ENCODE results near the gene MAL. TPM values are rescaled to one million over a fixed set of nuclear protein-coding genes. Genes with fewer than 3 reads are reported as not detected.
"Not testable (repeated sequence)": the region's sequence is repeated elsewhere in the genome, so short reads cannot be mapped to it uniquely, and the experiment has no call there.

The MAL gene
- total RNA-seq, 1 experiment from 2014 or later: not detected

DNA sequence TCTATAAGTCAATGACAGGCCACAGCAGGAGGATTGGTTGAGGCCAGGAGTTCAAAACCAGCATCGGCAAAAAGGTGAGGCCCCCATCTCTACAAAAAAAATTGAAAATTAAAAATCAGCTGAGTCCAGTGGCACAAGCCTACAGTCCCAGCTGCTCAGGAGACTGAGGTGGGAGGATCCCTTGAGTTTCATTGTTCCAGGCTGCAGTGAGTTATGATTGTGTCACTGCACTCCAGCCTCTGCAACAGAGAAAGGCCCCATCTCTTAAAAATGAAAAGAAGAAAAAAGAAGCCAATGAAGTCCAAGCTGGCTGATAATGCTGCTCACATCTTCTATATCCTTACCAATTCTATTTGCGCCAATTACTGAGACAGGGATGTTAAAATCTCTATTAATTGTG lies 57.0 kb downstream of the MAL start:
- H2AFZ ChIP-seq (ENCODE audit: low read length): no peak overlapping the region
- H3K9me3 ChIP-seq (ENCODE audit: low read length): no peaks in the 10 kb centered on the region
- H4K20me1 ChIP-seq (ENCODE audit: insufficient read depth, low read depth, low read length): no peaks in the 10 kb centered on the region
- H3K79me2 ChIP-seq (ENCODE audit: low read length): no peaks in the 10 kb centered on the region
- H3K4me1 ChIP-seq (ENCODE audit: low read length): peaks cover 25% of the 10 kb centered on the region
- DNase-seq: no peak
- no peaks in the 10 kb centered on the region for H3K9me2 ChIP-seq (replicated peaks; ENCODE audit: insufficient read depth, low read length)
- no peak overlapping the region for H3K27ac ChIP-seq (ENCODE audit: low read length)
- H3K4me3 ChIP-seq (ENCODE audit: low read length): no peak overlapping the region
- H3K36me3 ChIP-seq (ENCODE audit: insufficient read depth, low read length): peaks cover 16% of the 10 kb centered on the region
- H3K9ac ChIP-seq (ENCODE audit: low read length): no peak overlapping the region
- H3K4me2 ChIP-seq (ENCODE audit: low read depth, low read length, poor library complexity, severe bottlenecking): no peak overlapping the region
- H3K27me3 ChIP-seq (ENCODE audit: low read length): no peaks in the 10 kb centered on the region

- Histone ChIP-seq H3K36me3 (ENCODE audit: insufficient read depth, low read length) (peaks cover 28% of the 10 kb centered on the region), H3K4me2 (ENCODE audit: low read depth, low read length, poor library complexity, severe bottlenecking) (no peak overlapping the region), H3K9me2 (replicated peaks; ENCODE audit: insufficient read depth, low read length) (no peaks in the 10 kb centered on the region), H3K9ac (ENCODE audit: low read length) (no peak overlapping the region), H3K4me1 (ENCODE audit: low read length) (no peaks in the 10 kb centered on the region), H3K9me3 (ENCODE audit: low read length) (no peaks in the 10 kb centered on the region), H3K27ac (ENCODE audit: low read length) (no peak overlapping the region), H4K20me1 (ENCODE audit: insufficient read depth, low read depth, low read length) (no peaks in the 10 kb centered on the region), H3K4me3 (ENCODE audit: low read length) (no peak overlapping the region), H2AFZ (ENCODE audit: low read length) (no peak overlapping the region), H3K27me3 (ENCODE audit: low read length) (no peaks in the 10 kb centered on the region), H3K79me2 (ENCODE audit: low read length) (no peaks in the 10 kb centered on the region)
- no peak for DNase-seq
Observed at GRCh38 chr2:95086017-95086416, 60.5 kb downstream of the MAL start.

- Histone ChIP-seq H3K4me3 (ENCODE audit: low read length) (no peak overlapping the region), H2AFZ (ENCODE audit: low read length) (no peak overlapping the region), H3K27ac (ENCODE audit: low read length) (no peak overlapping the region), H3K4me2 (ENCODE audit: low read depth, low read length, poor library complexity, severe bottlenecking) (no peak overlapping the region), H3K27me3 (ENCODE audit: low read length) (no peaks in the 10 kb centered on the region), H3K9ac (ENCODE audit: low read length) (no peak overlapping the region), H3K4me1 (ENCODE audit: low read length) (no peaks in the 10 kb centered on the region), H4K20me1 (ENCODE audit: insufficient read depth, low read depth, low read length) (no peaks in the 10 kb centered on the region), H3K36me3 (ENCODE audit: insufficient read depth, low read length) (peaks cover 33% of the 10 kb centered on the region), H3K9me2 (replicated peaks; ENCODE audit: insufficient read depth, low read length) (no peaks in the 10 kb centered on the region), H3K9me3 (ENCODE audit: low read length) (no peaks in the 10 kb centered on the region), H3K79me2 (ENCODE audit: low read length) (no peaks in the 10 kb centered on the region)
- no peak for DNase-seq
Observed at GRCh38 chr2:95087379-95087778, 61.9 kb downstream of the MAL start.

DNA sequence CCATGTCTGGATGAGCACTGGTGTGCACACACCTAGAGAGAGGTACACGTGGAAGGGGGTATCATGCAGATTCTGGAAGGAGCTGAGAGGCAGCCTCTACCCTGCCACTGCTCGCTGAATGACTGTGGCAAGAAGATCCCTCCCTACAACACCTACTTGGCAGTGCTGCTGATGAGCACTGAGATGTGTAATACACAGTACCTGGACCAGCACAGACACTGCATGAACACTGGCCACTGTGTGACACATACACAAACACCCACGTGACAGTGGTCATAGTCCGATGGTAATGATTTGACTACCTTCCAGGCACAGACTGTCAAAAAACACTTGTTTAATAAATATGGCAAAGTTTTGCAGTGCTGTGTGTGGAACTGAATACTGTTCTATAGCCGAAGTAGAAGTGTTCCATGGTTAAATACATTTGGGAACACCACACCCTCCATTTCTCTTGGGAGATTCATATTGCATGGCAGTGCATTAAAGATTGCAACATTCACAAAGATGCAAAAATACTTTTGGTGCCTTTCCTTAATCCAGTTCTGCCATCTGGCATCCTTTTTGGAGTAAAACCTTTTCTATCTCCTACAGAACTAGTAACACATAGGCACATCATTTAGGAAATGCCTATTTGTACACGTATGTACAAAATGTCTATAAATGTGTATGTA lies 66.5 kb downstream of the MAL start:
- Histone ChIP-seq H3K4me1 (ENCODE audit: low read length) (no peaks in the 10 kb centered on the region), H3K27ac (ENCODE audit: low read length) (no peak overlapping the region), H4K20me1 (ENCODE audit: insufficient read depth, low read depth, low read length) (no peaks in the 10 kb centered on the region), H3K79me2 (ENCODE audit: low read length) (peaks cover 6% of the 10 kb centered on the region; the same call in 1 of the 2 replicates), H3K9me3 (ENCODE audit: low read length) (no peaks in the 10 kb centered on the region), H3K9ac (ENCODE audit: low read length) (no peak overlapping the region), H3K4me2 (ENCODE audit: low read depth, low read length, poor library complexity, severe bottlenecking) (no peak overlapping the region), H2AFZ (ENCODE audit: low read length) (no peak overlapping the region), H3K27me3 (ENCODE audit: low read length) (no peaks in the 10 kb centered on the region), H3K4me3 (ENCODE audit: low read length) (no peak overlapping the region), H3K36me3 (ENCODE audit: insufficient read depth, low read length) (peaks cover 23% of the 10 kb centered on the region; the same call in 1 of the 2 replicates), H3K9me2 (replicated peaks; ENCODE audit: insufficient read depth, low read length) (no peaks in the 10 kb centered on the region)
- no peak for DNase-seq

DNA sequence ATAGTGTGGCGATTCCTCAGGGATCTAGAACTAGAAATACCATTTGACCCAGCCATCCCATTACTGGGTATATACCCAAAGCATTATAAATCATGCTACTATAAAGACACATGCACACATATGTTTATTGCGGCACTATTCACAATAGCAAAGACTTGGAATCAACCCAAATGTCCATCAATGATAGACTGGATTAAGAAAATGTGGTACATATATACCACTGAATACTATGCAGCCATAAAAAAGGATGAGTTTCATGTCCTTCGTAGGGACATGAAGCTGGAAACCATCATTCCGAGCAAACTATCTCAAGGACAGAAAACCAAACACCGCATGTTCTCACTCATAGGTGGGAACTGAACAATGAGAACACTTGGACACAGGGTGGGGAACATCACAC lies 72.8 kb downstream of the MAL start:
- Histone ChIP-seq H3K36me3 (ENCODE audit: insufficient read depth, low read length) (peaks cover 42% of the 10 kb centered on the region), H3K79me2 (ENCODE audit: low read length) (peaks cover 41% of the 10 kb centered on the region)
- not testable (repeated sequence) for H3K9me3 ChIP-seq (ENCODE audit: low read length); H2AFZ ChIP-seq (ENCODE audit: low read length); H3K4me3 ChIP-seq (ENCODE audit: low read length); H3K4me1 ChIP-seq (ENCODE audit: low read length); H3K9ac ChIP-seq (ENCODE audit: low read length); H3K9me2 ChIP-seq (replicated peaks; ENCODE audit: insufficient read depth, low read length); H4K20me1 ChIP-seq (ENCODE audit: insufficient read depth, low read depth, low read length); DNase-seq; H3K27me3 ChIP-seq (ENCODE audit: low read length); H3K4me2 ChIP-seq (ENCODE audit: low read depth, low read length, poor library complexity, severe bottlenecking); H3K27ac ChIP-seq (ENCODE audit: low read length)

DNA sequence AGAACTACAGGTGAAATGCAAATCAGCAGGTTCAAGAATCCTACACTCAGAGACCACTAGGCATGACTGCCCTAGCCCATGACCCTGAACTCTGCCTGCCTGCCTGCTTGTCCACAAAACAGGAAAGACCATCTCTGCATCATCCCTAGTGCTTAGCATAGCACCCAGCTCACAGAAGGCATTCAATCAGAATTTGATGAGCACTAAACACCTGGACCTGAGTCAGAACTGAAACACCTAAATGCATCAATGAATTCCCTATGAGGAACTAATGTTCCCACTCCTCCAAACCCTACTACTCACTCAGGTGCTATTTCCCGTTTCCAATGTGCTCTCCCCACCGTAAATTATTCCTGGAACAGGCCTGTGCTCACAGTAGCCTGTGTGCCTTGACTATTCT lies 74.4 kb downstream of the MAL start:
- DNase-seq: no peak
- H3K4me2 ChIP-seq (ENCODE audit: low read depth, low read length, poor library complexity, severe bottlenecking): no peak overlapping the region
- H3K36me3 ChIP-seq (ENCODE audit: insufficient read depth, low read length): peaks cover 58% of the 10 kb centered on the region

More for the DNA sequence above, 74.4 kb downstream of the MAL start:
- H3K9me3 ChIP-seq (ENCODE audit: low read length): no peaks in the 10 kb centered on the region
- H2AFZ ChIP-seq (ENCODE audit: low read length): no peak overlapping the region
- H3K27me3 ChIP-seq (ENCODE audit: low read length): no peaks in the 10 kb centered on the region
- H4K20me1 ChIP-seq (ENCODE audit: insufficient read depth, low read depth, low read length): no peaks in the 10 kb centered on the region
- no peak overlapping the region for H3K9ac ChIP-seq (ENCODE audit: low read length)
- no peak overlapping the region for H3K4me3 ChIP-seq (ENCODE audit: low read length)
- H3K27ac ChIP-seq (ENCODE audit: low read length): no peak overlapping the region
- no peaks in the 10 kb centered on the region for H3K4me1 ChIP-seq (ENCODE audit: low read length)
- H3K9me2 ChIP-seq (replicated peaks; ENCODE audit: insufficient read depth, low read length): no peaks in the 10 kb centered on the region
- peaks cover 43% of the 10 kb centered on the region for H3K79me2 ChIP-seq (ENCODE audit: low read length)

Small RNAs within 50 kb of the gene (small RNA-seq; reads per million reads assigned to genes)
- not detected for gene RN7SL575P

Other genes with a start within 250 kb of the MAL start
- gene TEKT4, start 154.3 kb upstream of the MAL start, total RNA-seq (2014; rRNA removed; shearing (Covaris generic); ENCODE audit: low replicate concordance): not detected in 2 replicates
- gene MRPS5, start 96.1 kb downstream of the MAL start, total RNA-seq (2014; rRNA removed; shearing (Covaris generic); ENCODE audit: low replicate concordance): 59.5 and 98.4 TPM in 2 replicates
- 9.5 and 15.0 TPM in 2 replicates for gene ZNF514, start 134.1 kb downstream of the MAL start, total RNA-seq (2014; rRNA removed; shearing (Covaris generic); ENCODE audit: low replicate concordance)
- gene ZNF2, start 140.1 kb downstream of the MAL start, total RNA-seq (2014; rRNA removed; shearing (Covaris generic); ENCODE audit: low replicate concordance): 3.8 and 7.1 TPM in 2 replicates
- gene ZNF892, start 181.8 kb downstream of the MAL start, total RNA-seq (2014; rRNA removed; shearing (Covaris generic); ENCODE audit: low replicate concordance): 1.1 and 3.5 TPM in 2 replicates
- gene PROM2, start 248.7 kb downstream of the MAL start, total RNA-seq (2014; rRNA removed; shearing (Covaris generic); ENCODE audit: low replicate concordance): 0.07 and 0.72 TPM in 2 replicates

Measured in Karpas-422 (cell line).